Measurements from ENCODE around the gene PTGR1. TPM values are rescaled to one million over a fixed set of nuclear protein-coding genes. Genes with fewer than 3 reads are reported as not detected.

The PTGR1 gene
- total RNA-seq, 1 donor from 2014 or later, result 67.9 TPM

GRCh38 chr9:111529787-111530186 is 69.7 kb downstream of the PTGR1 start:
- FAIRE-seq, result no peak
- TF ChIP-seq CTCF (IDR thresholded peaks at IDR 0.05; ENCODE audit: insufficient read depth, low read length, severe bottlenecking), result no peak
- H3K36me3 ChIP-seq (ENCODE audit: control insufficient read depth, insufficient read depth, low read length), result no peaks in the 10 kb centered on the region
- DNase-seq (ENCODE audit: low read depth), result no peak
- H3K27me3 ChIP-seq (ENCODE audit: control insufficient read depth, insufficient read depth, low read length), result no peaks in the 10 kb centered on the region
- no peak overlapping the region for H3K4me3 ChIP-seq (ENCODE audit: low read depth, low read length)

- Histone ChIP-seq H3K27me3 (ENCODE audit: control insufficient read depth, insufficient read depth, low read length) (no peaks in the 10 kb centered on the region), H3K4me3 (ENCODE audit: low read depth, low read length) (no peak overlapping the region), H3K36me3 (ENCODE audit: control insufficient read depth, insufficient read depth, low read length) (no peaks in the 10 kb centered on the region)
- DNase-seq (ENCODE audit: low read depth) (no peak), FAIRE-seq (no peak)
- TF ChIP-seq CTCF (IDR thresholded peaks at IDR 0.05; ENCODE audit: insufficient read depth, low read length, severe bottlenecking), result no peak
Measured at GRCh38 chr9:111527347-111527746, 72.1 kb downstream of the PTGR1 start.

GRCh38 chr9:111525056-111525977 is 74.1 kb downstream of the PTGR1 start, which contains the start of gene ZNF483:
TSS of gene ZNF483 (plus strand) at chr9:111525179. CDS start at chr9:111527396, 2,217 bp downstream.
- TF ChIP-seq CTCF (IDR thresholded peaks at IDR 0.05; ENCODE audit: insufficient read depth, low read length, severe bottlenecking), result no peak
- no peak for FAIRE-seq

GRCh38 chr9:111524731-111525055 is 74.8 kb downstream of the PTGR1 start:
- no peaks in the 10 kb centered on the region for H3K36me3 ChIP-seq (ENCODE audit: control insufficient read depth, insufficient read depth, low read length)
- no peak for TF ChIP-seq CTCF (IDR thresholded peaks at IDR 0.05; ENCODE audit: insufficient read depth, low read length, severe bottlenecking)
- peak overlapping the region; percentile 74 for H3K4me3 ChIP-seq (ENCODE audit: low read depth, low read length)
- DNase-seq (ENCODE audit: low read depth) (no peak), FAIRE-seq (no peak)
- no peaks in the 10 kb centered on the region for H3K27me3 ChIP-seq (ENCODE audit: control insufficient read depth, insufficient read depth, low read length)

More at GRCh38 chr9:111525056-111525977, 74.1 kb downstream of the PTGR1 start, which contains the start of gene ZNF483:
- H3K36me3 ChIP-seq (ENCODE audit: control insufficient read depth, insufficient read depth, low read length), result no peaks in the 10 kb centered on the region
- peak; percentile 86 for DNase-seq (ENCODE audit: low read depth)
- H3K27me3 ChIP-seq (ENCODE audit: control insufficient read depth, insufficient read depth, low read length), result no peaks in the 10 kb centered on the region
- H3K4me3 ChIP-seq (ENCODE audit: low read depth, low read length), result peak within 1 kb of the TSS; percentile 74

- FAIRE-seq, result peak; percentile 70
- no peak for TF ChIP-seq CTCF (IDR thresholded peaks at IDR 0.05; ENCODE audit: insufficient read depth, low read length, severe bottlenecking)
- H3K36me3 ChIP-seq (ENCODE audit: control insufficient read depth, insufficient read depth, low read length), result no peaks in the 10 kb centered on the region
- no peak overlapping the region for H3K4me3 ChIP-seq (ENCODE audit: low read depth, low read length)
- DNase-seq (ENCODE audit: low read depth), result peak; percentile 37
- H3K27me3 ChIP-seq (ENCODE audit: control insufficient read depth, insufficient read depth, low read length), result no peaks in the 10 kb centered on the region
Measured at GRCh38 chr9:111516061-111516465, 83.4 kb downstream of the PTGR1 start.

All from bronchial epithelial cell (primary cell).